Kidney (tissue), 14 donors: ENCODE measurements around the gene CMTR2. TPM values are rescaled to one million over a fixed set of nuclear protein-coding genes. Genes with fewer than 3 reads are reported as not detected.

Experiments used
- DNase-seq, 5 donors: peaks; one replicate each; pipeline ENCODE4 v3.0.0-alpha.2; 2013 to 2020
- FAIRE-seq: peaks from 2 replicates; lab custom pipeline; 2012; peaks lifted over from hg19 to GRCh38; lab: Jason Lieb, UNC
- H3K27ac ChIP-seq, 2 donors: one replicate each; pipeline ENCODE4 v1.7.0; 2013; ENCODE audit warnings: low read depth in 2 of 2, low read length in 2 of 2, inconsistent platforms in 1 of 2
- H3K27me3 ChIP-seq: one replicate; pipeline ENCODE4 v1.7.1; 2013; ENCODE audit warnings: low read length, inconsistent platforms; ENCODE audit not compliant: control insufficient read depth, insufficient read depth
- H3K36me3 ChIP-seq, 3 donors: one replicate each; pipeline versions ENCODE4 v1.7.0 to v1.7.1; 2013; ENCODE audit warnings: low read length in 3 of 3, control low read depth in 1 of 3, inconsistent platforms in 1 of 3; ENCODE audit not compliant: insufficient read depth in 3 of 3, control insufficient read depth in 2 of 3
- H3K4me1 ChIP-seq, 3 donors: one replicate each; pipeline versions ENCODE4 v1.7.0 to v1.7.1; 2013; ENCODE audit warnings: low read length in 3 of 3, inconsistent platforms in 1 of 3, low read depth in 1 of 3; ENCODE audit not compliant: control insufficient read depth in 2 of 3, insufficient read depth in 2 of 3
- H3K4me3 ChIP-seq, 3 donors: one replicate each; pipeline versions ENCODE4 v1.7.0 to v1.8.1; 2013; ENCODE audit warnings: low read length in 3 of 3, control low read depth in 1 of 3, inconsistent platforms in 1 of 3
- H3K9ac ChIP-seq, 3 donors: one replicate each; pipeline versions ENCODE4 v1.7.0 to v1.7.1; 2013; ENCODE audit warnings: low read length in 3 of 3, control low read depth in 1 of 3, inconsistent platforms in 1 of 3
- H3K9me3 ChIP-seq, 3 donors: one replicate each; pipeline versions ENCODE4 v1.7.0 to v1.7.1; 2013; ENCODE audit warnings: low read length in 3 of 3, control low read depth in 1 of 3, inconsistent platforms in 1 of 3; ENCODE audit not compliant: control insufficient read depth in 2 of 3, insufficient read depth in 1 of 3
- intact Hi-C: fragments of 100-400 bp; cut with DNase I; formaldehyde crosslinking; loops from one replicate; pipeline ENCODE4 v1.11.1; 2022
- polyA plus RNA-seq: library from polyadenylated mRNA; stranded (reverse); fragments of 350-450 nt; fragmentation: Illumina TruSeq; extraction: RNeasy Lipid Tissue Mini Kit (QIAGEN cat#74804); gene quantifications from one replicate; pipeline ENCODE4 v1.2.3, GENCODE V29; 2014; ENCODE audit warnings: low read depth, low replicate concordance; ENCODE audit not compliant: insufficient read depth
- total RNA-seq: library from RNA; stranded (reverse); fragmentation: NEBNext Ultra II Directional; extraction: Animal tissue kit (Norgen Biotek cat#: 25700); gene quantifications from one replicate; pipeline ENCODE4 v1.2.1, GENCODE V29; 2021
- TF ChIP-seq, protein P1 (sequence below): IDR thresholded peaks from 3 replicates; pipeline ENCODE4 v1.5.1; 2012; ENCODE audit warnings: mild to moderate bottlenecking, moderate library complexity, borderline replicate concordance; ENCODE audit not compliant: insufficient read depth; ENCODE audit errors: extremely low read depth
- donor health status: control.
- donor health status: control.
- donor health status: control.
- donor health status: control.
- donor health status: control.
- donor health status: DM: yes; HTN: yes; CAD: no.
- donor health status: Normal renal cell carcinoma (clear cell type).

Gene CMTR2
- total and polyA plus RNA-seq, 2 donors from 2014 or later, result 8.0 to 21.5 TPM

DNA sequence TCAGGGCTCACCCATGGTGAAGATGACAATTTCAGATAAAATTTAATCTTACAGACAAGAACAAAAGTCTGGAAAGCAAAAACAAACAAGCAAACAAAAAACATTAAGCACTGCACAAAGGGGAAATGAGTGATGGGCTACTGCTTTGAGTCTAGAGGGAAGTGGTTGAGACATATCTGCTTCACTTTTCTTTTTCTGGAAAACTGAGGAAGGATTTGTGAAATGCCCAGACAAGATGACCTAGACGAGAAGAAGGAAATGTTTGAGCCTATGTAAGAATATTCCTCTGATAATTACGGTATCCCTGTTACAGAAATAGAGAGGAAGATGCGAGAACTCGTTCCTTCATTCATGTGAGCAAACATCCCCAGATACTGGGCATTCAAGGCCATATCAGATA, 47.2 kb downstream of the CMTR2 start:
- TF ChIP-seq, protein P1, sequence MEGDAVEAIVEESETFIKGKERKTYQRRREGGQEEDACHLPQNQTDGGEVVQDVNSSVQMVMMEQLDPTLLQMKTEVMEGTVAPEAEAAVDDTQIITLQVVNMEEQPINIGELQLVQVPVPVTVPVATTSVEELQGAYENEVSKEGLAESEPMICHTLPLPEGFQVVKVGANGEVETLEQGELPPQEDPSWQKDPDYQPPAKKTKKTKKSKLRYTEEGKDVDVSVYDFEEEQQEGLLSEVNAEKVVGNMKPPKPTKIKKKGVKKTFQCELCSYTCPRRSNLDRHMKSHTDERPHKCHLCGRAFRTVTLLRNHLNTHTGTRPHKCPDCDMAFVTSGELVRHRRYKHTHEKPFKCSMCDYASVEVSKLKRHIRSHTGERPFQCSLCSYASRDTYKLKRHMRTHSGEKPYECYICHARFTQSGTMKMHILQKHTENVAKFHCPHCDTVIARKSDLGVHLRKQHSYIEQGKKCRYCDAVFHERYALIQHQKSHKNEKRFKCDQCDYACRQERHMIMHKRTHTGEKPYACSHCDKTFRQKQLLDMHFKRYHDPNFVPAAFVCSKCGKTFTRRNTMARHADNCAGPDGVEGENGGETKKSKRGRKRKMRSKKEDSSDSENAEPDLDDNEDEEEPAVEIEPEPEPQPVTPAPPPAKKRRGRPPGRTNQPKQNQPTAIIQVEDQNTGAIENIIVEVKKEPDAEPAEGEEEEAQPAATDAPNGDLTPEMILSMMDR, result no peak
- no peak for FAIRE-seq
- intact Hi-C loops, result no loop called here

More for the DNA sequence above, 47.2 kb downstream of the CMTR2 start:
- H3K4me1 ChIP-seq, result no peaks in the 10 kb centered on the region
- H3K9ac ChIP-seq, result no peak overlapping the region
- H3K9me3 ChIP-seq, result no peaks in the 10 kb centered on the region
- H3K36me3 ChIP-seq, result no peaks in the 10 kb centered on the region
- no peak overlapping the region for H3K27ac ChIP-seq
- no peak for DNase-seq
- no peaks in the 10 kb centered on the region for H3K27me3 ChIP-seq
- H3K4me3 ChIP-seq, result no peak overlapping the region

Other genes starting within 250 kb of the CMTR2 start
- 21.0 TPM for gene HYDIN, start 58.7 kb downstream of the CMTR2 start, total RNA-seq
- gene HYDIN, start 58.7 kb downstream of the CMTR2 start, polyA plus RNA-seq, result 1.8 TPM
- gene CALB2, start 69.3 kb upstream of the CMTR2 start, total RNA-seq, result 1.4 TPM
- gene CALB2, start 69.3 kb upstream of the CMTR2 start, polyA plus RNA-seq, result not detected
- gene TLE7, start 152.7 kb upstream of the CMTR2 start, total RNA-seq, result not detected
- not detected for gene TLE7, start 152.7 kb upstream of the CMTR2 start, polyA plus RNA-seq
- gene ZNF23, start 172.8 kb upstream of the CMTR2 start, total RNA-seq, result 9.9 TPM
- 7.3 TPM for gene ZNF23, start 172.8 kb upstream of the CMTR2 start, polyA plus RNA-seq
- gene ZNF19, start 199.9 kb upstream of the CMTR2 start, total RNA-seq, result 22.3 TPM
- 5.9 TPM for gene ZNF19, start 199.9 kb upstream of the CMTR2 start, polyA plus RNA-seq
- gene CHST4, start 237.0 kb upstream of the CMTR2 start, total RNA-seq, result not detected
- not detected for gene CHST4, start 237.0 kb upstream of the CMTR2 start, polyA plus RNA-seq